OCI-LY7 (cell line): ENCODE data around the gene OASL.

Experiments
- CTCF ChIP-seq: fragments of 200-600 bp; sonication (generic); conservative IDR thresholded peaks from 2 replicates; pipeline ENCODE4 v1.5.1; 2014; ENCODE audit warnings: mild to moderate bottlenecking, antibody characterized with exemption, low read length, moderate library complexity, mixed read lengths
- EZH2phosphoT487 ChIP-seq: fragments of 200-600 bp; sonication (generic); IDR thresholded peaks from 2 replicates; pipeline ENCODE4 v1.6.1; 2018; ENCODE audit warnings: low read depth, borderline replicate concordance, mild to moderate bottlenecking, mixed run types, antibody characterized with exemption, low read length, moderate library complexity, mixed read lengths

GRCh38 chr12:121085069-121085468, 46.0 kb upstream of the OASL start:
- TF ChIP-seq CTCF, result no peak
- TF ChIP-seq EZH2phosphoT487, result no peak
